GM21737 (cell line): ENCODE results near the gene TPP1.

Experiments used
- ATAC-seq: cut with Tn5 transposase; IDR thresholded peaks from one replicate; pipeline ENCODE4 v1.9.1; 2021; ENCODE audit warnings: mild to moderate bottlenecking, moderate library complexity; ENCODE audit not compliant: unreplicated experiment

Gene TPP1

DNA sequence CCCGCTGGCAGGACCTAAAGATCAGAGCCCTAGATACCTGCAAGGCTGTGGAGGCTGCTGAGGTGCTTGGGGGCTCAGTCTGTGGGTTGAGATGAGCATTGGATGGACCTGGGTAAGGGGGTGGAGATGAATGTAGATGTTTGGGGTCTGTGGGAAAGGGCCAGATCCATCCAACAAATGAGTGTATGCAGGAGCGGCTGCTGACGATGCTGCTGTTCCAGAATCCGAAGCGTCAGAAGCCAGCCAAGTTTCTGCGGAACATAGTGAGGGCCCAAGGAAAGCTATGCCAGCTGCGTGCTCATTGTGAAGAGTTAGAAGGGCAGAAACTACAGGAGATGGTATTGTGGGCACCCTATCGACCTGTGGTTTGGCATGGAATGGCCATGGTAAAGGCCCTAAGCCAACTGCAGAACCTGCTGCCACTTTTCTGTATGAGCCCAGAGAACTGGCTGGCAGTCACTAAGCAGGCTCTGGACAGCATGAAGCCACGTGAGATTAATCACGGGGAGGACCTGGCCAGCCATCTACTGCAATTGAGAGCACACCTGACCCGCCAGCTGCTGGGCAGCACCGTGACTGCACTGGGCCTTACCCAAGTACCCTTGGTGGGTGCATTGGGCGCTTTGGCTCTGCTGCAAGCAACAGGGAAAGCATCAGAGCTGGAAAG, 52.4 kb downstream of the TPP1 start:
- no peak for ATAC-seq

DNA sequence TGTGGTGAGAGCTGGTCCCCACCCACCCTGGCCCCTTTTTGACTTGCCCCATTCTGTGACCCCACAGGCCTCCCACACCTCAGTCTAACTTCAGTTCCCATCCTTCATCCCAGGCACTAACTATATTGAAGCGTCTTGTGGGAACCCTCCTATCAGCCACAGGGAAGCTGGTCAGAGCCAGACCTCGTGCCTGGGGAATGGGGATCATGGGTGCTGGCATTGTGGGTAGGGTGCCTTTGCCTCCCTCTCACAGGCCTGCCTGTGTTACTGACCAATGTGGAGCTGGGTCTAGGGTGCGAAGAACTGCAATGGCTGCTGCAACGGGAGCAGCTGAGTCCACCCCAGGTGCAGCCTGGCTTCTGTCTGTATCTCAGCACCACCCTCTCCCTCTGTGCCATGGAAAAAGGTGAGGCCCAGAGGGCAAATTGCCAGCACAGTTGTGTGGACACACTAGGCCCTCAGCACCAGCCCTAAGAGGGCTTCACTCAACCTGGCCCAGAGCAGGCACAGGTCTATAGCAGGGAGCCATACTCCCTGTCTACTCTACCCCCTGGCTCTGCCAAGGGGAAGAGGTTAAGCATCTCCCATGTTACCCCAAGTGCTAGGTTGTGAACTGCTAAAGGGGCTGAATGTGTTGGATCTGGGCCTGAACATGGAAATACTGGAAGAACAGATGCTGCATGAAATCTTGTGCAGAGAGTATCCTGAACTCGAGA, 53.1 kb downstream of the TPP1 start:
- no peak for ATAC-seq

DNA sequence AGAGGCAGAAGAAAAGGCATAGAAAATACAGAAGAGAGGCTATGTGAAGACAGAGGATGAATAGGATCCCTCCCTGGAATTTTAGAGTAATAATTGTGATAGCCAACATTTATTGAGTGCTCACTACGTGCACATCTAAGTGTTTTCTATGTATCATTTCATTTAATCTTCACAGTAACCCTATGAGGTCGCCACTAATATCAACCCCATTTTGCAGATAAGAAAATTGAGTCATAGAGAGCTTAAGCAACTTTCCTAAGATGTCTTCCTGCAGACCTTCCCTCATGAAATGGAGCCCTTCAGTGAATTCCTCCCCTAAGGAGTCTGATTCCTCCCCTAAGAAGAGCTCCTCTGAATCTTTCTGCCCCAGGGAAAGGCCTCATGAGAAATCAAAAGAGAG, 53.9 kb downstream of the TPP1 start:
- ATAC-seq = no peak

DNA sequence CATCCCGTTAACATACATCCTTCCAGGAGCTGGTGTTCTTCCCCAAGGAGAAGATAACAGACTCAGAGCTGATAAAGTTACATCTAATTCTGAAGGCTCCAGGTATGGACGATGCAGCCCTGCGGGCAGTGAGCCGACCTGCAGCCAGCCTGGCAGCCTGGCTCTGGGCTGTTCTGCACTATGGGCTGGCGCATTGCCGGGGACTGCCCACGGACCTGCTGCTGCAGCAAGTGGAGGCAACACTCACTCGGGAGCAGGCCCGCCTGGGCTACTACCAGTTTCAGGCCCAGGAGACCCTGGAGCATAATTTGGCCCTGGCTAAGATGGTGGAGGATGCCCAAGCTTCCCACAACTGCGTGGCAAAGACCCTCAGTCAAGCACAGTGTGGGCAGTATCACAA, 55.6 kb downstream of the TPP1 start:
- ATAC-seq = no peak

DNA sequence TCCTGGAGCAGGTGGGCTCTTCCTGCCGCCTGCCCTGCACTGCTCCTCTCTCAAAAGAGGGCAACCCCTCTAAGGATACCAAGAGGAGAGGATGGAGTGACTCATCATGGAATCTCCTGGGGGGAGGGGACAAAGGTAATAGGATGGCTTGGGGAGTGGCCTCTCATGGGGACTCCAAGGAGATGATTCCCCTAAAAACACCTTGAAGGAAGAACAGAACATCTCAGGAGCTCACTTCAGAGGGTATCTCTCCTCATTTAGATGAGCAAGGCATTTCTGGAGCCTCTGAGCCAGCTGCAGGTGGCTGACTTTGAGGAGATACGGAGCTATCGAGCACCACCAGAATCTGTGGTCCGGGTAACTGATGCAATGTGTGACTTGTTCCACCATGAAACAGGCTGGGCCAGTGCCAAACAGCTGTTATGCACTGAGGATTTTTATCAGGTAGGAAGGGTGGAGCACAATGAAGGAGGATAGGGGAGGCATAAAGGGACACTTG, 56.1 kb downstream of the TPP1 start:
- ATAC-seq = no peak
